BE2C (cell line): Measurements from ENCODE around the gene DPYD.

Experiments
- DNase-seq: peaks from one replicate; pipeline ENCODE4 v3.0.0-alpha.2; 2020
- H3K27me3 ChIP-seq: fragments of 250-450 bp; sonication (Bioruptor Pico); 2 replicates; pipeline ENCODE4 v1.5.1; 2020; ENCODE audit warnings: mild to moderate bottlenecking
- H3K36me3 ChIP-seq: fragments of 250-450 bp; sonication (Bioruptor Pico); 2 replicates; pipeline ENCODE4 v1.5.1; 2020; ENCODE audit warnings: mild to moderate bottlenecking
- H3K4me1 ChIP-seq: fragments of 250-450 bp; sonication (Bioruptor Pico); 2 replicates; pipeline ENCODE4 v1.5.1; 2020
- H3K4me3 ChIP-seq: 2 replicates; pipeline ENCODE4 v1.5.1; 2011; ENCODE audit warnings: low read depth, low read length
- H3K9me3 ChIP-seq: fragments of 250-450 bp; sonication (Bioruptor Pico); 2 replicates; pipeline ENCODE4 v1.5.1; 2020
- TF ChIP-seq, protein P1 (sequence below): IDR thresholded peaks from 2 replicates; pipeline ENCODE4 v1.5.1; 2012; ENCODE audit warnings: mild to moderate bottlenecking, low read depth, low read length

The DPYD gene

DNA sequence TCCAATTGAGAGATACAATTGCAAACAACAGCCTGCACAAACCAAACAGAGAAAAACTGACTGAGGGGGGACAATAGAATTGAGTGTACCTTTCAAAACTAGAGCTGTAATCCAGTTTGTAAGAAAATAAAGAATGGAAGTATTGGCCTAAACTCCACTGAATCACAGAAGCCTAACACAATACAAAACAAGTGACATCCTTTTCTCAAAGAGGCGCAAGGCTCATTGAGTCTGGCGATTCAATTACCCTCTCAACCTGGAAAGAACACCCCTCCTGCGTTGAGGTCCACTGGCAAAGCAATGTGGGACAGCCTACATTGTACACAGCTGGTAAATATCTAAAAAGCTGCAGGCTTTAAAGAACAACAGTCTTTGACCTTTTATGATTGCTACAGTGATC lies 182.6 kb downstream of the DPYD start:
- Histone ChIP-seq H3K4me1 (peaks cover 21% of the 10 kb centered on the region), H3K9me3 (no peaks in the 10 kb centered on the region), H3K4me3 (no peak overlapping the region), H3K36me3 (no peaks in the 10 kb centered on the region), H3K27me3 (no peaks in the 10 kb centered on the region)
- TF ChIP-seq, protein P1, sequence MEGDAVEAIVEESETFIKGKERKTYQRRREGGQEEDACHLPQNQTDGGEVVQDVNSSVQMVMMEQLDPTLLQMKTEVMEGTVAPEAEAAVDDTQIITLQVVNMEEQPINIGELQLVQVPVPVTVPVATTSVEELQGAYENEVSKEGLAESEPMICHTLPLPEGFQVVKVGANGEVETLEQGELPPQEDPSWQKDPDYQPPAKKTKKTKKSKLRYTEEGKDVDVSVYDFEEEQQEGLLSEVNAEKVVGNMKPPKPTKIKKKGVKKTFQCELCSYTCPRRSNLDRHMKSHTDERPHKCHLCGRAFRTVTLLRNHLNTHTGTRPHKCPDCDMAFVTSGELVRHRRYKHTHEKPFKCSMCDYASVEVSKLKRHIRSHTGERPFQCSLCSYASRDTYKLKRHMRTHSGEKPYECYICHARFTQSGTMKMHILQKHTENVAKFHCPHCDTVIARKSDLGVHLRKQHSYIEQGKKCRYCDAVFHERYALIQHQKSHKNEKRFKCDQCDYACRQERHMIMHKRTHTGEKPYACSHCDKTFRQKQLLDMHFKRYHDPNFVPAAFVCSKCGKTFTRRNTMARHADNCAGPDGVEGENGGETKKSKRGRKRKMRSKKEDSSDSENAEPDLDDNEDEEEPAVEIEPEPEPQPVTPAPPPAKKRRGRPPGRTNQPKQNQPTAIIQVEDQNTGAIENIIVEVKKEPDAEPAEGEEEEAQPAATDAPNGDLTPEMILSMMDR: no peak
- no peak for DNase-seq

DNA sequence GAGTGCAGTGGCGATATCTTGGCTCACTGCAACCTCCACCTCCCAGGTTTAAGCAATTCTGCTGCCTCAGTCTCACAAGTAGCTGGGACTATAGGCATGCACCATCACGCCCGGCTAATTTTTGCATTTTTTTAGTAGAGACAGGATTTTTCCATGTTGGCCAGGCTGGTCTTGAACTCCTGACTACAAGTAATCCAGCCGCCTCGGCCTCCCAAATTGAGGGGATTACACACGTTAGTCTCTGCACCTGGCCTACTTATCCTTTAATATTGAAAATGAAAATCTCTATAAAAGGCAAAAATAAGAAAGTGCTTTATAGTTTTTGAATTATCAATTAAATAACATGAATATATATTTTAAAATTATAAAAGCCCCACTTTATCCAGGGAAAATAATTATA lies 190.6 kb downstream of the DPYD start:
- no peak for DNase-seq
- H3K27me3 ChIP-seq: no peaks in the 10 kb centered on the region
- TF ChIP-seq, protein P1: no peak
- H3K36me3 ChIP-seq: no peaks in the 10 kb centered on the region
- H3K9me3 ChIP-seq: no peaks in the 10 kb centered on the region
- H3K4me3 ChIP-seq: no peak overlapping the region
- H3K4me1 ChIP-seq: peaks cover 8% of the 10 kb centered on the region; the same call in 1 of the 2 replicates

DNA sequence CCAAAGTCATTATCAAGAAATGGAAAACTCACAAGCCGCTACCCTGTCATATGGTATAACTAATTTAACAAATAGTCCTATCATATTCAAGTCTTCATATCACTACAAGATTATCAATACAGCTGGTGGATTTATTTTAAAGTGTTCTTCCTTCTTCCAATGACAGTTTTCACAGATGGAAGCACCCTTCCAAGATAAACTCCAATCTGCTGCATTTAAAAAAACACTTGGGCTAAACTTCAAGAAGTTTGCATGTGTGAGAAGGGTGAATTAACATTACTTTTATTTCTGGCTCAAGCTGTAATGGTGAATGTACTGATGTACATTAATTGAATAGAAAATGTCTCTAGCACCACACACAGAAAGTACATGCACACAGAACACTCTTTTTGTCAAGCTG lies 192.4 kb downstream of the DPYD start:
- Histone ChIP-seq H3K4me3 (no peak overlapping the region), H3K36me3 (no peaks in the 10 kb centered on the region), H3K9me3 (no peaks in the 10 kb centered on the region), H3K4me1 (no peaks in the 10 kb centered on the region), H3K27me3 (no peaks in the 10 kb centered on the region)
- TF ChIP-seq, protein P1: no peak
- DNase-seq: no peak

DNA sequence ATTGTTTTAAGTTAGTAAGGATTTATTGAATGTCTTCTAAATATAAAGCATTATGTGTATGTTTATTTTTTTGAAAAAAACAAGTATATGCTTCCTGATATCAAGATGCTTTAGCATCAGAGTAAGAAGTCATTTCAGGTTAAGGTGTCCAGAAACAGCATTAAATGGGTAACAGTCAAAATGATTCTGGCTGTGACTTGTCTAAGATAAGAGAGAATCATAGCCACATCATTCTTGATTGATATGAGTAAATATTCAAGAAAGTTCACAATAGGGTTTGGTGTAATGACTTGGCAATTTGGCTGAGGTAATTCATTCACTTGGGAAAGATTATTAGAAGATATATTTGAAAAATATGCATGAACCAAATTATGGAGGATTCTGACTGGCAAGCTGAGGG lies 193.8 kb downstream of the DPYD start:
- H3K4me3 ChIP-seq: no peak overlapping the region
- TF ChIP-seq, protein P1: no peak
- H3K4me1 ChIP-seq: no peaks in the 10 kb centered on the region
- H3K36me3 ChIP-seq: no peaks in the 10 kb centered on the region
- no peak for DNase-seq
- no peaks in the 10 kb centered on the region for H3K9me3 ChIP-seq
- no peaks in the 10 kb centered on the region for H3K27me3 ChIP-seq

DNA sequence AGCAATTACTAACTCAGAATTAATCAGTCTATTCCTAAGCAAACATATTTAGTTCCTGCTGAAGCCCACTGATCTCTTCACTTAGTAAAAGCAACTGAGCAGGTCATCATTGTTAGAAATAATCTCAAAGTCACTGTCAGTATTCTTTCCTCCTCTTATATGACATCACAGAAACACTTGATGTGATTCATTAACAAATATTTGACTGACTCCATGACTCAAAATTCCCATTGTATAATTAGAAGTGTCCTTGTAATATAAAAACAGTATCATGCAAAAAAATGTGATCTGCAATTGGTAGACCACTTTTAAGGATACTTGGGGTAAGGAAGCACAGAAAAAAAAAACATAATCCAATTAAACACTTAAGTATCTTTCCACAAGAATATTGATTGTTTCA lies 194.4 kb downstream of the DPYD start:
- Histone ChIP-seq H3K36me3 (no peaks in the 10 kb centered on the region), H3K9me3 (no peaks in the 10 kb centered on the region), H3K4me3 (no peak overlapping the region), H3K27me3 (no peaks in the 10 kb centered on the region), H3K4me1 (no peaks in the 10 kb centered on the region)
- TF ChIP-seq, protein P1: no peak
- DNase-seq: no peak

DNA sequence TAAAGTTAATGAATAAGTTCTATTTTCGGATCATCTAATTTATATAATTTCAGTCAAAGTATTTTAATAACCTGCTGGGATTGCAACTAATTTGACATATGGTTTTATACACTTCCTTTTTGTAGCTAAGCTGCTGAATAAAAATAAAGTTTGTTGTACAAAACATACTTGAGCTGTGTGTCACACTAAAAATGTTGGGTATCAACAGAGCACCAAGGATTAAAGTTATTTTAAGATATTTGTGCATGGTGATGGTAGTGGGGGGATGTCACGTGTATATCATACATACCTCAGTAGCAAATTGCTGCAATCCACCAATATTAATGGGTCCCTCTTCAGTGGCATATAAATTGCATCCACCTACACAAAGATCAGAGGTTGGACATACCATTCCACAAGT lies 199.6 kb downstream of the DPYD start:
- 0 out of 2 replicates have a peak, but pooled peaks cover 3% of the 10 kb centered on the region for H3K36me3 ChIP-seq
- TF ChIP-seq, protein P1: no peak
- H3K9me3 ChIP-seq: no peaks in the 10 kb centered on the region
- DNase-seq: no peak
- H3K4me1 ChIP-seq: no peaks in the 10 kb centered on the region
- no peaks in the 10 kb centered on the region for H3K27me3 ChIP-seq
- H3K4me3 ChIP-seq: no peak overlapping the region
